Hepatocyte (in vitro differentiated cells): Measurements from ENCODE around the gene AKT1. TPM values are rescaled to one million over a fixed set of nuclear protein-coding genes. Genes with fewer than 3 reads are reported as not detected.

ENCODE experiments used
- DNase-seq: peaks from one replicate; pipeline ENCODE4 v3.0.0-alpha.2; 2016; ENCODE audit warnings: low spot score
- H2AFZ ChIP-seq: fragments of 200-600 bp; sonication (generic); 2 replicates; pipeline ENCODE4 v1.6.0; 2016; ENCODE audit warnings: antibody characterized with exemption, mild to moderate bottlenecking
- H3K27ac ChIP-seq: fragments of 200-600 bp; sonication (generic); 2 replicates; pipeline ENCODE4 v1.5.1; 2016; ENCODE audit warnings: mild to moderate bottlenecking
- H3K27me3 ChIP-seq: fragments of 200-600 bp; sonication (generic); 2 replicates; pipeline ENCODE4 v1.6.1; 2016
- H3K36me3 ChIP-seq: fragments of 200-600 bp; sonication (generic); replicated peaks from 2 replicates; pipeline ENCODE4 v1.5.1; 2016; ENCODE audit warnings: low read depth; ENCODE audit not compliant: insufficient read depth
- H3K4me1 ChIP-seq: fragments of 200-600 bp; sonication (generic); 2 replicates; pipeline ENCODE4 v1.5.1; 2016; ENCODE audit warnings: mild to moderate bottlenecking, moderate library complexity; ENCODE audit not compliant: insufficient read depth
- H3K4me2 ChIP-seq: fragments of 200-600 bp; sonication (generic); 2 replicates; pipeline ENCODE4 v1.6.0; 2016
- H3K4me3 ChIP-seq: fragments of 200-600 bp; sonication (generic); 2 replicates; pipeline ENCODE4 v1.5.1; 2016; ENCODE audit warnings: mild to moderate bottlenecking
- H3K79me2 ChIP-seq: fragments of 200-600 bp; sonication (generic); 2 replicates; pipeline ENCODE4 v1.6.0; 2017; ENCODE audit warnings: mild to moderate bottlenecking
- H3K9me2 ChIP-seq: fragments of 200-600 bp; sonication (generic); replicated peaks from 2 replicates; pipeline ENCODE4 v1.6.0; 2017; ENCODE audit warnings: mild to moderate bottlenecking; ENCODE audit not compliant: insufficient read depth
- H3K9me3 ChIP-seq: fragments of 200-600 bp; sonication (generic); 2 replicates; pipeline ENCODE4 v1.5.1; 2016; ENCODE audit warnings: low read depth, mild to moderate bottlenecking
- H4K20me1 ChIP-seq: fragments of 200-600 bp; sonication (generic); 2 replicates; pipeline ENCODE4 v1.6.0; 2016; ENCODE audit warnings: mild to moderate bottlenecking; ENCODE audit not compliant: insufficient read depth, poor library complexity, severe bottlenecking
- CTCF ChIP-seq: fragments of 200-600 bp; sonication (generic); IDR thresholded peaks from 2 replicates; pipeline ENCODE4 v1.5.1; 2016; ENCODE audit warnings: antibody characterized with exemption, mild to moderate bottlenecking; ENCODE audit not compliant: poor library complexity
- EZH2 ChIP-seq: fragments of 200-600 bp; sonication (generic); IDR thresholded peaks from 2 replicates; pipeline ENCODE4 v1.6.1; 2016; ENCODE audit warnings: antibody characterized with exemption, mild to moderate bottlenecking, borderline replicate concordance
- EZH2phosphoT487 ChIP-seq: fragments of 200-600 bp; sonication (generic); IDR thresholded peaks from one replicate; pipeline ENCODE4 v1.6.1; 2018; ENCODE audit warnings: antibody characterized with exemption, mild to moderate bottlenecking, low read depth, moderate library complexity; ENCODE audit not compliant: unreplicated experiment, severe bottlenecking
- whole genome bisulfite sequencing: methylation state at CpG from one replicate; pipeline ENCODE4 v1.1.6; 2016; ENCODE audit warnings: low lambda C conversion rate; ENCODE audit errors: missing lambda C conversion rate; 5-methylcytosine and 5-hydroxymethylcytosine counted together
- polyA plus RNA-seq: library from polyadenylated mRNA; unstranded; fragments of >200 nt; fragmentation: Nextera tagmentation; extraction: Ambion mirVana; gene quantifications from 2 replicates; pipeline ENCODE4 v1.2.1, GENCODE V29; 2016
- total RNA-seq: library from RNA; depleted of rRNA; stranded (reverse); fragments of >200 nt; gene quantifications from 2 replicates; pipeline ENCODE4 v1.2.3, GENCODE V29; 2014

The AKT1 gene
- total and polyA plus RNA-seq, 2 experiments from 2014 or later, result 124 to 159 TPM

GRCh38 chr14:104722938-104723650, 72.5 kb downstream of the AKT1 start:
- 66% methylated on average over 23 of the region's 26 CpGs for whole genome bisulfite sequencing
- Histone ChIP-seq H3K79me2 (no peaks in the 10 kb centered on the region), H3K27ac (no peak overlapping the region), H3K4me2 (peak overlapping the region; percentile 99), H3K4me1 (peaks cover 12% of the 10 kb centered on the region), H3K9me3 (no peaks in the 10 kb centered on the region), H4K20me1 (no peaks in the 10 kb centered on the region), H3K9me2 (no peaks in the 10 kb centered on the region), H3K4me3 (no peak overlapping the region), H3K36me3 (no peaks in the 10 kb centered on the region), H3K27me3 (no peaks in the 10 kb centered on the region), H2AFZ (no peak overlapping the region)
- TF ChIP-seq EZH2 (no peak), EZH2phosphoT487 (no peak), CTCF (no peak)
- no peak for DNase-seq

- H3K9me2 ChIP-seq, result no peaks in the 10 kb centered on the region
- DNase-seq, result no peak
- H3K4me3 ChIP-seq, result no peak overlapping the region
- no peak overlapping the region for H3K27ac ChIP-seq
- no peak overlapping the region for H3K4me2 ChIP-seq
- H3K79me2 ChIP-seq, result no peaks in the 10 kb centered on the region
- no peak overlapping the region for H2AFZ ChIP-seq
- 90% methylated on average over 18 of the region's 18 CpGs for WGBS
- no peak for TF ChIP-seq CTCF
- TF ChIP-seq EZH2phosphoT487, result no peak
- no peak for TF ChIP-seq EZH2
- H3K9me3 ChIP-seq, result no peaks in the 10 kb centered on the region
- H3K4me1 ChIP-seq, result peaks cover 12% of the 10 kb centered on the region
- no peaks in the 10 kb centered on the region for H4K20me1 ChIP-seq
- H3K36me3 ChIP-seq, result no peaks in the 10 kb centered on the region
- H3K27me3 ChIP-seq, result no peaks in the 10 kb centered on the region
Measured at GRCh38 chr14:104721505-104722431, 73.8 kb downstream of the AKT1 start.

Other genes with a start within 250 kb of the AKT1 start
- gene C14orf180, start 216.0 kb downstream of the AKT1 start, total RNA-seq, result 1.2 and 2.4 TPM in 2 replicates
- gene C14orf180, start 216.0 kb downstream of the AKT1 start, polyA plus RNA-seq, result 1.1 and 4.5 TPM in 2 replicates
- 1.8 and 4.3 TPM in 2 replicates for gene TMEM179, start 191.0 kb downstream of the AKT1 start, total RNA-seq
- gene TMEM179, start 191.0 kb downstream of the AKT1 start, polyA plus RNA-seq, result 2.1 and 2.2 TPM in 2 replicates
- gene INF2, start 106.1 kb downstream of the AKT1 start, total RNA-seq, result 24.2 and 31.6 TPM in 2 replicates
- gene INF2, start 106.1 kb downstream of the AKT1 start, polyA plus RNA-seq, result 23.8 and 34.0 TPM in 2 replicates
- gene ADSS1, start 71.5 kb downstream of the AKT1 start, total RNA-seq, result 3.1 and 3.8 TPM in 2 replicates
- 5.1 and 7.6 TPM in 2 replicates for gene ADSS1, start 71.5 kb downstream of the AKT1 start, polyA plus RNA-seq
- gene SIVA1, start 42.6 kb downstream of the AKT1 start, total RNA-seq, result 163 and 218 TPM in 2 replicates
- gene SIVA1, start 42.6 kb downstream of the AKT1 start, polyA plus RNA-seq, result 140 and 149 TPM in 2 replicates
- gene ZBTB42, start 5.4 kb upstream of the AKT1 start, total RNA-seq, result 8.6 and 13.0 TPM in 2 replicates
- 3.6 TPM in 2 replicates for gene ZBTB42, start 5.4 kb upstream of the AKT1 start, polyA plus RNA-seq
- gene CEP170B, start 69.5 kb upstream of the AKT1 start, total RNA-seq, result 12.0 and 20.3 TPM in 2 replicates
- 7.6 and 9.5 TPM in 2 replicates for gene CEP170B, start 69.5 kb upstream of the AKT1 start, polyA plus RNA-seq
- not detected in 2 replicates for gene PLD4, start 129.1 kb upstream of the AKT1 start, total RNA-seq
- gene PLD4, start 129.1 kb upstream of the AKT1 start, polyA plus RNA-seq, result 0.77 and 1.1 TPM in 2 replicates
- gene AHNAK2, start 182.6 kb upstream of the AKT1 start, total RNA-seq, result 4.6 and 5.9 TPM in 2 replicates
- gene AHNAK2, start 182.6 kb upstream of the AKT1 start, polyA plus RNA-seq, result 1.8 and 2.4 TPM in 2 replicates
- 4.5 and 6.4 TPM in 2 replicates for gene CLBA1, start 190.0 kb upstream of the AKT1 start, total RNA-seq
- gene CLBA1, start 190.0 kb upstream of the AKT1 start, polyA plus RNA-seq, result 5.1 and 9.3 TPM in 2 replicates
- gene CDCA4, start 225.3 kb upstream of the AKT1 start, total RNA-seq, result 13.6 and 15.7 TPM in 2 replicates
- 15.0 and 17.1 TPM in 2 replicates for gene CDCA4, start 225.3 kb upstream of the AKT1 start, polyA plus RNA-seq